H1 (cell line): ENCODE measurements around the gene SCAMP5. TPM values are rescaled to one million over a fixed set of nuclear protein-coding genes. Genes with fewer than 3 reads are reported as not detected.

Source experiments
- HDAC6 ChIP-seq: IDR thresholded peaks from one replicate; pipeline ENCODE4 v1.7.1; 2012; ENCODE audit warnings: low read depth, mild to moderate bottlenecking, inconsistent platforms, low read length, moderate library complexity
- KDM5A ChIP-seq: fragments of 200-600 bp; IDR thresholded peaks from 2 replicates; pipeline ENCODE4 v1.7.1; 2012; ENCODE audit warnings: mild to moderate bottlenecking, low read length, inconsistent platforms, mixed read lengths
- polyA plus RNA-seq, 7 experiments: library from polyadenylated mRNA; depleted of rRNA in 3 of 7; stranded (reverse) in 5 of 7; unstranded in 2 of 7; fragments of >200 nt in 5 of 7; fragments of 200-250 nt in 2 of 7; gene quantifications; 1 replicate in 5 of 7; 2 replicates in 1 of 7; 4 replicates in 1 of 7; pipeline versions ENCODE4 v1.2.1 to v1.2.3, GENCODE V29; 2011 to 2013; ENCODE audit warnings: missing spikeins in 2 of 7, mixed read lengths in 2 of 7
- total RNA-seq: library from RNA; stranded (reverse); fragmentation: NEBNext Ultra II Directional; extraction: Animal tissue kit (Norgen Biotek cat#: 25700); gene quantifications from 2 replicates; pipeline ENCODE4 v1.2.1, GENCODE V29; 2021
- TF ChIP-seq, protein P1 (sequence below), 3 experiments: IDR thresholded peaks; 1 replicate in 2 of 3; 2 replicates in 1 of 3; pipeline versions ENCODE4 v1.5.1 to v1.6.1; 2011; ENCODE audit warnings: low read length in 3 of 3, mild to moderate bottlenecking in 3 of 3, inconsistent platforms in 2 of 3, low read depth in 1 of 3, moderate library complexity in 1 of 3; ENCODE audit not compliant: insufficient read depth in 1 of 3; ENCODE audit errors: control extremely low read depth in 1 of 3
- TF ChIP-seq, protein P2 (sequence below): IDR thresholded peaks from 2 replicates; pipeline ENCODE4 v1.6.1; 2012; ENCODE audit warnings: inconsistent platforms
- TF ChIP-seq, protein P3 (sequence below): fragments of 300-600 bp; sonication (generic); IDR thresholded peaks from 2 replicates; pipeline ENCODE4 v1.7.1; 2012; ENCODE audit warnings: low read length, moderate library complexity, mild to moderate bottlenecking, inconsistent platforms; ENCODE audit not compliant: insufficient replicate concordance
- TF ChIP-seq, protein P4 (sequence below): IDR thresholded peaks from 2 replicates; pipeline ENCODE4 v1.6.1; 2012; ENCODE audit warnings: inconsistent platforms

Gene SCAMP5
- total and polyA plus RNA-seq, 2 of the 8 experiments (the other 6 are each of a cell fraction or from before 2014, with no cell fraction given), result 55.4 to 94.7 TPM

DNA sequence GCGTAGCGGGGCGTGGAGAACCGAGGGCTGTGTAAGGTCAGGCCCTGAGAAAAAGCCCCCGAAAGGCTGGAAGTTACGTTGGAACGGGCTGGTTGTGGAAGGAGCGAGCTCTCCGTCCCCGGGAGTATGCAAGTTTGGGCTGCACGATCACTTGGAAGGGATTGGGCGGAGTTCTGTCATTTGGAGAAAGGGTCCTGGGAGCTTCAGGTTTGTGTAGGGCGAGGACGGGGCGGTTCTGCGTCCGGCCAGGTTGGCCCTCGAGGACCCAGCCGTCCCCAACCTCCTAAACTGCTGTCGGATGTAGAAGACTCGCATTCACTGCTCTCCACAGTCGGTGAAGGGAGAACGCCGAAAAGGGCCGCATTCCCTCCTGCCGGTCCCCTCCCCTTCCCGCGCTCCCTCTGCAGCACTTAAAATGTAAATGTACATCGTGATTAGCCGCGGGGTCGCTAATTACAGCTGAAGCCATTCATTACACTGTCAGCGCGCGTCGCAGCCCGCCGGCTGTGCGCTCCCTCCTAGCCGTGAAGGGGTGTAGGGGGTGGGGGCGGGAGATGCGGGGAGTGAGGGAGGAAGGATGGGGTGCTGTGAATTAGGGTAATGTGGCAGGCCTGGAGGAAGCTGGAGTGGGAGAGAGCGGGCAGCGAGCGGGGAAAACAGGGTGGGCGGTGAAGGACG is 36.3 kb upstream of the SCAMP5 start (continued):
- TF ChIP-seq, protein P1, sequence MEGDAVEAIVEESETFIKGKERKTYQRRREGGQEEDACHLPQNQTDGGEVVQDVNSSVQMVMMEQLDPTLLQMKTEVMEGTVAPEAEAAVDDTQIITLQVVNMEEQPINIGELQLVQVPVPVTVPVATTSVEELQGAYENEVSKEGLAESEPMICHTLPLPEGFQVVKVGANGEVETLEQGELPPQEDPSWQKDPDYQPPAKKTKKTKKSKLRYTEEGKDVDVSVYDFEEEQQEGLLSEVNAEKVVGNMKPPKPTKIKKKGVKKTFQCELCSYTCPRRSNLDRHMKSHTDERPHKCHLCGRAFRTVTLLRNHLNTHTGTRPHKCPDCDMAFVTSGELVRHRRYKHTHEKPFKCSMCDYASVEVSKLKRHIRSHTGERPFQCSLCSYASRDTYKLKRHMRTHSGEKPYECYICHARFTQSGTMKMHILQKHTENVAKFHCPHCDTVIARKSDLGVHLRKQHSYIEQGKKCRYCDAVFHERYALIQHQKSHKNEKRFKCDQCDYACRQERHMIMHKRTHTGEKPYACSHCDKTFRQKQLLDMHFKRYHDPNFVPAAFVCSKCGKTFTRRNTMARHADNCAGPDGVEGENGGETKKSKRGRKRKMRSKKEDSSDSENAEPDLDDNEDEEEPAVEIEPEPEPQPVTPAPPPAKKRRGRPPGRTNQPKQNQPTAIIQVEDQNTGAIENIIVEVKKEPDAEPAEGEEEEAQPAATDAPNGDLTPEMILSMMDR (IDR thresholded peaks at IDR 0.05; ENCODE audit: control extremely low read depth in 1 of 3, insufficient read depth in 1 of 3, low read depth in 1 of 3, low read length in 3 of 3), result no peak
- TF ChIP-seq, protein P2, sequence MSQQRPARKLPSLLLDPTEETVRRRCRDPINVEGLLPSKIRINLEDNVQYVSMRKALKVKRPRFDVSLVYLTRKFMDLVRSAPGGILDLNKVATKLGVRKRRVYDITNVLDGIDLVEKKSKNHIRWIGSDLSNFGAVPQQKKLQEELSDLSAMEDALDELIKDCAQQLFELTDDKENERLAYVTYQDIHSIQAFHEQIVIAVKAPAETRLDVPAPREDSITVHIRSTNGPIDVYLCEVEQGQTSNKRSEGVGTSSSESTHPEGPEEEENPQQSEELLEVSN, result no peak; the same call in 1 of the 2 replicates
- TF ChIP-seq KDM5A, result no peak
- TF ChIP-seq, protein P3, sequence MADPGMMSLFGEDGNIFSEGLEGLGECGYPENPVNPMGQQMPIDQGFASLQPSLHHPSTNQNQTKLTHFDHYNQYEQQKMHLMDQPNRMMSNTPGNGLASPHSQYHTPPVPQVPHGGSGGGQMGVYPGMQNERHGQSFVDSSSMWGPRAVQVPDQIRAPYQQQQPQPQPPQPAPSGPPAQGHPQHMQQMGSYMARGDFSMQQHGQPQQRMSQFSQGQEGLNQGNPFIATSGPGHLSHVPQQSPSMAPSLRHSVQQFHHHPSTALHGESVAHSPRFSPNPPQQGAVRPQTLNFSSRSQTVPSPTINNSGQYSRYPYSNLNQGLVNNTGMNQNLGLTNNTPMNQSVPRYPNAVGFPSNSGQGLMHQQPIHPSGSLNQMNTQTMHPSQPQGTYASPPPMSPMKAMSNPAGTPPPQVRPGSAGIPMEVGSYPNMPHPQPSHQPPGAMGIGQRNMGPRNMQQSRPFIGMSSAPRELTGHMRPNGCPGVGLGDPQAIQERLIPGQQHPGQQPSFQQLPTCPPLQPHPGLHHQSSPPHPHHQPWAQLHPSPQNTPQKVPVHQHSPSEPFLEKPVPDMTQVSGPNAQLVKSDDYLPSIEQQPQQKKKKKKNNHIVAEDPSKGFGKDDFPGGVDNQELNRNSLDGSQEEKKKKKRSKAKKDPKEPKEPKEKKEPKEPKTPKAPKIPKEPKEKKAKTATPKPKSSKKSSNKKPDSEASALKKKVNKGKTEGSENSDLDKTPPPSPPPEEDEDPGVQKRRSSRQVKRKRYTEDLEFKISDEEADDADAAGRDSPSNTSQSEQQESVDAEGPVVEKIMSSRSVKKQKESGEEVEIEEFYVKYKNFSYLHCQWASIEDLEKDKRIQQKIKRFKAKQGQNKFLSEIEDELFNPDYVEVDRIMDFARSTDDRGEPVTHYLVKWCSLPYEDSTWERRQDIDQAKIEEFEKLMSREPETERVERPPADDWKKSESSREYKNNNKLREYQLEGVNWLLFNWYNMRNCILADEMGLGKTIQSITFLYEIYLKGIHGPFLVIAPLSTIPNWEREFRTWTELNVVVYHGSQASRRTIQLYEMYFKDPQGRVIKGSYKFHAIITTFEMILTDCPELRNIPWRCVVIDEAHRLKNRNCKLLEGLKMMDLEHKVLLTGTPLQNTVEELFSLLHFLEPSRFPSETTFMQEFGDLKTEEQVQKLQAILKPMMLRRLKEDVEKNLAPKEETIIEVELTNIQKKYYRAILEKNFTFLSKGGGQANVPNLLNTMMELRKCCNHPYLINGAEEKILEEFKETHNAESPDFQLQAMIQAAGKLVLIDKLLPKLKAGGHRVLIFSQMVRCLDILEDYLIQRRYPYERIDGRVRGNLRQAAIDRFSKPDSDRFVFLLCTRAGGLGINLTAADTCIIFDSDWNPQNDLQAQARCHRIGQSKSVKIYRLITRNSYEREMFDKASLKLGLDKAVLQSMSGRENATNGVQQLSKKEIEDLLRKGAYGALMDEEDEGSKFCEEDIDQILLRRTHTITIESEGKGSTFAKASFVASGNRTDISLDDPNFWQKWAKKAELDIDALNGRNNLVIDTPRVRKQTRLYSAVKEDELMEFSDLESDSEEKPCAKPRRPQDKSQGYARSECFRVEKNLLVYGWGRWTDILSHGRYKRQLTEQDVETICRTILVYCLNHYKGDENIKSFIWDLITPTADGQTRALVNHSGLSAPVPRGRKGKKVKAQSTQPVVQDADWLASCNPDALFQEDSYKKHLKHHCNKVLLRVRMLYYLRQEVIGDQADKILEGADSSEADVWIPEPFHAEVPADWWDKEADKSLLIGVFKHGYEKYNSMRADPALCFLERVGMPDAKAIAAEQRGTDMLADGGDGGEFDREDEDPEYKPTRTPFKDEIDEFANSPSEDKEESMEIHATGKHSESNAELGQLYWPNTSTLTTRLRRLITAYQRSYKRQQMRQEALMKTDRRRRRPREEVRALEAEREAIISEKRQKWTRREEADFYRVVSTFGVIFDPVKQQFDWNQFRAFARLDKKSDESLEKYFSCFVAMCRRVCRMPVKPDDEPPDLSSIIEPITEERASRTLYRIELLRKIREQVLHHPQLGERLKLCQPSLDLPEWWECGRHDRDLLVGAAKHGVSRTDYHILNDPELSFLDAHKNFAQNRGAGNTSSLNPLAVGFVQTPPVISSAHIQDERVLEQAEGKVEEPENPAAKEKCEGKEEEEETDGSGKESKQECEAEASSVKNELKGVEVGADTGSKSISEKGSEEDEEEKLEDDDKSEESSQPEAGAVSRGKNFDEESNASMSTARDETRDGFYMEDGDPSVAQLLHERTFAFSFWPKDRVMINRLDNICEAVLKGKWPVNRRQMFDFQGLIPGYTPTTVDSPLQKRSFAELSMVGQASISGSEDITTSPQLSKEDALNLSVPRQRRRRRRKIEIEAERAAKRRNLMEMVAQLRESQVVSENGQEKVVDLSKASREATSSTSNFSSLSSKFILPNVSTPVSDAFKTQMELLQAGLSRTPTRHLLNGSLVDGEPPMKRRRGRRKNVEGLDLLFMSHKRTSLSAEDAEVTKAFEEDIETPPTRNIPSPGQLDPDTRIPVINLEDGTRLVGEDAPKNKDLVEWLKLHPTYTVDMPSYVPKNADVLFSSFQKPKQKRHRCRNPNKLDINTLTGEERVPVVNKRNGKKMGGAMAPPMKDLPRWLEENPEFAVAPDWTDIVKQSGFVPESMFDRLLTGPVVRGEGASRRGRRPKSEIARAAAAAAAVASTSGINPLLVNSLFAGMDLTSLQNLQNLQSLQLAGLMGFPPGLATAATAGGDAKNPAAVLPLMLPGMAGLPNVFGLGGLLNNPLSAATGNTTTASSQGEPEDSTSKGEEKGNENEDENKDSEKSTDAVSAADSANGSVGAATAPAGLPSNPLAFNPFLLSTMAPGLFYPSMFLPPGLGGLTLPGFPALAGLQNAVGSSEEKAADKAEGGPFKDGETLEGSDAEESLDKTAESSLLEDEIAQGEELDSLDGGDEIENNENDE, result no peak
- no peak for TF ChIP-seq HDAC6
- TF ChIP-seq, protein P4, sequence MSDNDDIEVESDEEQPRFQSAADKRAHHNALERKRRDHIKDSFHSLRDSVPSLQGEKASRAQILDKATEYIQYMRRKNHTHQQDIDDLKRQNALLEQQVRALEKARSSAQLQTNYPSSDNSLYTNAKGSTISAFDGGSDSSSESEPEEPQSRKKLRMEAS, result no peak
